ENCODE results near the gene PRKAB1. TPM values are rescaled to one million over a fixed set of nuclear protein-coding genes. Genes with fewer than 3 reads are reported as not detected.

PRKAB1 gene
- total RNA-seq, 1 experiment from 2014 or later = 25.0 TPM

DNA sequence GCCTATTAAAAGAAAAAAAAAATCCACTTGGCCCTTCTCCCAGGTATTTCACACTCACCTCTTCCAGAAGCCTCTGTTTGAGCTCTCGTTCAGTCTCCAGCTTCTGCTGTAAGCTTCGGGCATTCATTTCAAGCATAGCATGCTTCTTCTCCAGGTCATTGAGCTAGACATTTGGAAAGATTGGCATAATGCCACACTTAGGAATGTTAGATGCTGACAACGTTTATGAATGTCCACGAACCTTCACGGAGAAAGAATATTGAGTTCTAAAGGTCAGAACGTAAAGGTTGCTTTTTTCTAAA is 60.5 kb downstream of the PRKAB1 start:
- CTCF ChIA-PET = interaction anchor here (1.1 to 1.2 kb wide), 2 partner anchors 52 to 359 kb away, joined by 3 to 4 read pairs; no protein-coding TSS in a partner anchor
- no TSS peak for BruUV-seq (replicated peaks)
- RAD21 ChIA-PET (ENCODE audit: low non-redundant PET in 1 of 2, low total read pairs in 2 of 2, uncharacterized antibody in 2 of 2, unreplicated experiment in 2 of 2) = no interaction called here
- no peaks in the 10 kb centered on the region for H3K9me3 ChIP-seq (ENCODE audit: control insufficient read depth in 1 of 2, insufficient read depth in 1 of 2, low read depth in 1 of 2, low read length in 2 of 2)
- no peaks in the 10 kb centered on the region for H3K4me1 ChIP-seq (ENCODE audit: control insufficient read depth in 1 of 2, insufficient read depth in 2 of 2, low read length in 2 of 2)
- POLR2A ChIA-PET = no interaction called here
- H2AFZ ChIP-seq (ENCODE audit: low read depth, low read length, poor library complexity, severe bottlenecking) = no peak overlapping the region
- no peak for DNase-seq (ENCODE audit: low read depth, low spot score)
- no peak overlapping the region for H3K4me3 ChIP-seq (replicated peaks in 1 of 2; ENCODE audit: low read depth in 1 of 2, low read length in 2 of 2)
- ATAC-seq = no peak
- TF ChIP-seq CTCF (IDR thresholded peaks at IDR 0.05 in 2 of 3, conservative IDR thresholded peaks at IDR 0.05 in 1 of 3; ENCODE audit: borderline replicate concordance in 1 of 3, insufficient read depth in 1 of 3, low read depth in 2 of 3, low read length in 2 of 3) (no peak), FOSL1 (IDR thresholded peaks at IDR 0.05; ENCODE audit: low read depth) (no peak), ELF1 (IDR thresholded peaks at IDR 0.05; ENCODE audit: borderline replicate concordance, low read depth) (no peak), ATF3 (IDR thresholded peaks at IDR 0.05) (no peak), SRF (IDR thresholded peaks at IDR 0.05; ENCODE audit: low read depth) (no peak), JUND (IDR thresholded peaks at IDR 0.05) (no peak), CEBPB (IDR thresholded peaks at IDR 0.05; ENCODE audit: low read depth) (no peak), REST (IDR thresholded peaks at IDR 0.05; ENCODE audit: low read depth) (no peak)
- TF ChIP-seq, protein P1, sequence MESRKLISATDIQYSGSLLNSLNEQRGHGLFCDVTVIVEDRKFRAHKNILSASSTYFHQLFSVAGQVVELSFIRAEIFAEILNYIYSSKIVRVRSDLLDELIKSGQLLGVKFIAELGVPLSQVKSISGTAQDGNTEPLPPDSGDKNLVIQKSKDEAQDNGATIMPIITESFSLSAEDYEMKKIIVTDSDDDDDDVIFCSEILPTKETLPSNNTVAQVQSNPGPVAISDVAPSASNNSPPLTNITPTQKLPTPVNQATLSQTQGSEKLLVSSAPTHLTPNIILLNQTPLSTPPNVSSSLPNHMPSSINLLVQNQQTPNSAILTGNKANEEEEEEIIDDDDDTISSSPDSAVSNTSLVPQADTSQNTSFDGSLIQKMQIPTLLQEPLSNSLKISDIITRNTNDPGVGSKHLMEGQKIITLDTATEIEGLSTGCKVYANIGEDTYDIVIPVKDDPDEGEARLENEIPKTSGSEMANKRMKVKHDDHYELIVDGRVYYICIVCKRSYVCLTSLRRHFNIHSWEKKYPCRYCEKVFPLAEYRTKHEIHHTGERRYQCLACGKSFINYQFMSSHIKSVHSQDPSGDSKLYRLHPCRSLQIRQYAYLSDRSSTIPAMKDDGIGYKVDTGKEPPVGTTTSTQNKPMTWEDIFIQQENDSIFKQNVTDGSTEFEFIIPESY (IDR thresholded peaks at IDR 0.05; ENCODE audit: extremely low read depth, insufficient replicate concordance, low read length) = no peak
- peaks cover 5 to 37% of the 10 kb centered on the region in 2 experiments; a peak in 3 of 4 replicates for H3K36me3 ChIP-seq (ENCODE audit: control insufficient read depth in 1 of 2, insufficient read depth in 2 of 2, low read length in 2 of 2)
- H3K79me2 ChIP-seq (ENCODE audit: insufficient read depth, low read length) = no peaks in the 10 kb centered on the region
- H3K9me2 ChIP-seq (ENCODE audit: insufficient read depth) = no peaks in the 10 kb centered on the region
- no peak overlapping the region for H3K27ac ChIP-seq (ENCODE audit: low read depth, low read length)
- H3K27me3 ChIP-seq (ENCODE audit: insufficient read depth, low read length) = no peaks in the 10 kb centered on the region
- H3K4me2 ChIP-seq (ENCODE audit: low read length) = no peak overlapping the region
- no peak overlapping the region for H3K9ac ChIP-seq (ENCODE audit: low read length)
- intact Hi-C loops (cut with micrococcal nuclease) = no loop called here
- no peaks in the 10 kb centered on the region for H4K20me1 ChIP-seq (ENCODE audit: insufficient read depth)

All from HCT116 (cell line).